SK-N-SH treated with all-trans-retinoic acid at 6 μM for 48 hours (cell line): ENCODE results near the gene WNT7A.

ENCODE experiments used
- ATAC-seq: fragments of 200-7000 bp; cut with Tn5 transposase; 3 replicates; pipeline ENCODE4 v1.9.1; 2020; ENCODE audit warnings: mild to moderate bottlenecking, moderate library complexity
- ARNTL ChIP-seq: fragments of 450-650 bp; formaldehyde crosslinking; IDR thresholded peaks from 2 replicates; pipeline ENCODE4 v1.5.0; 2020; ENCODE audit warnings: low read depth, mild to moderate bottlenecking, moderate library complexity, borderline replicate concordance
- BACH2 ChIP-seq: fragments of 250-450 bp; sonication (Bioruptor Pico); IDR thresholded peaks from 2 replicates; pipeline ENCODE4 v1.9.0; 2021; ENCODE audit warnings: mild to moderate bottlenecking, borderline replicate concordance
- CSDC2 ChIP-seq: fragments of 250-450 bp; sonication (Bioruptor Pico); IDR thresholded peaks from 2 replicates; pipeline ENCODE4 v1.5.0; 2020; ENCODE audit warnings: mild to moderate bottlenecking, moderate library complexity
- ESRRG ChIP-seq: fragments of 250-450 bp; sonication (Bioruptor Pico); IDR thresholded peaks from 2 replicates; pipeline ENCODE4 v1.6.1; 2021; ENCODE audit warnings: mild to moderate bottlenecking
- GLIS3 ChIP-seq: fragments of 250-450 bp; sonication (Bioruptor Pico); IDR thresholded peaks from 2 replicates; pipeline ENCODE4 v1.5.0; 2020; ENCODE audit warnings: mild to moderate bottlenecking, moderate library complexity
- ISL1 ChIP-seq: fragments of 250-450 bp; sonication (Bioruptor Pico); IDR thresholded peaks from 2 replicates; pipeline ENCODE4 v2.1.2; 2022; ENCODE audit warnings: mild to moderate bottlenecking, moderate library complexity
- OSR1 ChIP-seq: fragments of 250-450 bp; sonication (Bioruptor Pico); IDR thresholded peaks from 2 replicates; pipeline ENCODE4 v1.8.0; 2022; ENCODE audit warnings: moderate library complexity, mild to moderate bottlenecking, inconsistent platforms
- PPARA ChIP-seq: fragments of 250-450 bp; sonication (Bioruptor Pico); IDR thresholded peaks from 2 replicates; pipeline ENCODE4 v1.5.0; 2020; ENCODE audit warnings: mild to moderate bottlenecking, borderline replicate concordance
- SNAI2 ChIP-seq: fragments of 250-450 bp; sonication (Bioruptor Pico); IDR thresholded peaks from 2 replicates; pipeline ENCODE4 v1.5.0; 2020; ENCODE audit warnings: mild to moderate bottlenecking, moderate library complexity
- TCF4 ChIP-seq: fragments of 250-450 bp; sonication (Bioruptor Pico); IDR thresholded peaks from 2 replicates; pipeline ENCODE4 v1.8.0; 2021; ENCODE audit warnings: mild to moderate bottlenecking, moderate library complexity, borderline replicate concordance
- TOX ChIP-seq: fragments of 250-450 bp; sonication (Bioruptor Pico); IDR thresholded peaks from 2 replicates; pipeline ENCODE4 v1.8.0; 2021; ENCODE audit warnings: mild to moderate bottlenecking, moderate library complexity, borderline replicate concordance
- ZC3H10 ChIP-seq: fragments of 250-450 bp; sonication (Bioruptor Pico); IDR thresholded peaks from 2 replicates; pipeline ENCODE4 v1.5.1; 2021; ENCODE audit warnings: mild to moderate bottlenecking, moderate library complexity
- ZFP3 ChIP-seq: fragments of 250-450 bp; sonication (Bioruptor Pico); IDR thresholded peaks from 2 replicates; pipeline ENCODE4 v1.5.0; 2020; ENCODE audit warnings: mild to moderate bottlenecking, moderate library complexity
- ZFP30 ChIP-seq: fragments of 450-650 bp; formaldehyde crosslinking; IDR thresholded peaks from 2 replicates; pipeline ENCODE4 v1.5.0; 2022; ENCODE audit warnings: mild to moderate bottlenecking, moderate library complexity
- ZNF565 ChIP-seq: fragments of 450-650 bp; formaldehyde crosslinking; conservative IDR thresholded peaks from 2 replicates; pipeline ENCODE4 v1.5.0; 2020; ENCODE audit warnings: low read depth, mild to moderate bottlenecking, moderate library complexity
- ZNF70 ChIP-seq: fragments of 450-650 bp; formaldehyde crosslinking; IDR thresholded peaks from 2 replicates; pipeline ENCODE4 v1.5.0; 2020; ENCODE audit warnings: mild to moderate bottlenecking, moderate library complexity
- ZNF8 ChIP-seq: fragments of 450-650 bp; formaldehyde crosslinking; IDR thresholded peaks from 2 replicates; pipeline ENCODE4 v1.5.0; 2020; ENCODE audit warnings: mild to moderate bottlenecking, moderate library complexity
- TF ChIP-seq, protein P1 (sequence below): fragments of 250-450 bp; sonication (Bioruptor Pico); IDR thresholded peaks from 2 replicates; pipeline ENCODE4 v1.5.1; 2020; ENCODE audit warnings: low read depth, mild to moderate bottlenecking, moderate library complexity
- TF ChIP-seq, protein P2 (sequence below): fragments of 250-450 bp; sonication (Bioruptor Pico); IDR thresholded peaks from 2 replicates; pipeline ENCODE4 v1.8.0; 2021; ENCODE audit warnings: low read depth, mild to moderate bottlenecking, moderate library complexity, borderline replicate concordance
- TF ChIP-seq, protein P3 (sequence below): fragments of 250-450 bp; sonication (Bioruptor Pico); IDR thresholded peaks from 2 replicates; pipeline ENCODE4 v1.5.0; 2020; ENCODE audit warnings: mild to moderate bottlenecking, moderate library complexity
- TF ChIP-seq, protein P4 (sequence below): fragments of 250-450 bp; sonication (Bioruptor Pico); IDR thresholded peaks from 2 replicates; pipeline ENCODE4 v1.5.1; 2021; ENCODE audit warnings: mild to moderate bottlenecking, moderate library complexity

WNT7A gene

DNA sequence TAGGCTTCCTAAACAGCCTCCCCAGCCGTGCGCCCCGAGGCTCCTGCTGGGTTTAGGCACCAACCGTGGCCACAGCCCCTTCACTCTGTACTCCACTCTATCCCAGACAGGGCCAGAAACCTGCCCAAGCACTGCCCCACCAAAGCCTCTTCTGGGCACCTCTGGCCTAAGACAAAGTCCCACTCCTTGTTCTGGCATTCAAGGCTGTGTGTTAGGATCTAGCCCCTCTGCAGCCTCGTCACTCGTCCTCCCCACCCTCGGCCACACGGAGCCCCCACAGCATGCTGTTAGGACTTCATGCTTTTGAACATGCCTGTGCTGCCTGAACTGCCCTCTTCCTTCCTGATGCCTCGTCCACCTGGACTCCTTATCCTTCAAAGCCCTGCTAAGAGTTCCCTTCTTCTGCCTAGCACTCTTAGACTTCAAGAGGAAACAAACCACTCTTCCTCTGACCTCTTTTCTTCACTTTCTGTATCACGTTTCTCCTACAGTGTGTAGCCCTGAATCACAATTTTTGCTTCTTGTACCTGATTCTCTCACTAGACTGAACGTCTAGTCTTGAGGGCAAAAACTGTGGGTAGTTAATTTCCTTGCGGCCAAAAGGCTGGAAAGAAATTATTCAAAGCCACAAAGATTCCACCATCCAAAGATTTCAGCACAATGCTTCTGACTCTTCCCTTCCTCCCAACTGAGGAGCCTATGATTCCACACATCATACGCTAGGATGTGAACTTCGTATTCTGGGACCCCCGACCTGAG is 28.6 kb downstream of the WNT7A start:
- no peak for ATAC-seq
- TF ChIP-seq ZC3H10 (no peak), OSR1 (no peak), ZNF8 (no peak), CSDC2 (no peak), ZNF70 (CRISPR knock-in tag) (no peak), SNAI2 (CRISPR knock-in tag) (no peak), TCF4 (CRISPR knock-in tag) (no peak), PPARA (no peak), BACH2 (CRISPR knock-in tag) (no peak)
- TF ChIP-seq, protein P1, sequence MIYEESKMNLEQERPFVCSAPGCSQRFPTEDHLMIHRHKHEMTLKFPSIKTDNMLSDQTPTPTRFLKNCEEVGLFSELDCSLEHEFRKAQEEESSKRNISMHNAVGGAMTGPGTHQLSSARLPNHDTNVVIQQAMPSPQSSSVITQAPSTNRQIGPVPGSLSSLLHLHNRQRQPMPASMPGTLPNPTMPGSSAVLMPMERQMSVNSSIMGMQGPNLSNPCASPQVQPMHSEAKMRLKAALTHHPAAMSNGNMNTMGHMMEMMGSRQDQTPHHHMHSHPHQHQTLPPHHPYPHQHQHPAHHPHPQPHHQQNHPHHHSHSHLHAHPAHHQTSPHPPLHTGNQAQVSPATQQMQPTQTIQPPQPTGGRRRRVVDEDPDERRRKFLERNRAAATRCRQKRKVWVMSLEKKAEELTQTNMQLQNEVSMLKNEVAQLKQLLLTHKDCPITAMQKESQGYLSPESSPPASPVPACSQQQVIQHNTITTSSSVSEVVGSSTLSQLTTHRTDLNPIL: no peak
- TF ChIP-seq, protein P2, sequence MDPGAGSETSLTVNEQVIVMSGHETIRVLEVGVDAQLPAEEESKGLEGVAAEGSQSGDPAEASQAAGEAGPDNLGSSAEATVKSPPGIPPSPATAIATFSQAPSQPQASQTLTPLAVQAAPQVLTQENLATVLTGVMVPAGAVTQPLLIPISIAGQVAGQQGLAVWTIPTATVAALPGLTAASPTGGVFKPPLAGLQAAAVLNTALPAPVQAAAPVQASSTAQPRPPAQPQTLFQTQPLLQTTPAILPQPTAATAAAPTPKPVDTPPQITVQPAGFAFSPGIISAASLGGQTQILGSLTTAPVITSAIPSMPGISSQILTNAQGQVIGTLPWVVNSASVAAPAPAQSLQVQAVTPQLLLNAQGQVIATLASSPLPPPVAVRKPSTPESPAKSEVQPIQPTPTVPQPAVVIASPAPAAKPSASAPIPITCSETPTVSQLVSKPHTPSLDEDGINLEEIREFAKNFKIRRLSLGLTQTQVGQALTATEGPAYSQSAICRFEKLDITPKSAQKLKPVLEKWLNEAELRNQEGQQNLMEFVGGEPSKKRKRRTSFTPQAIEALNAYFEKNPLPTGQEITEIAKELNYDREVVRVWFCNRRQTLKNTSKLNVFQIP (CRISPR knock-in tag): no peak
- TF ChIP-seq, all 23 proteins: peak for 0

DNA sequence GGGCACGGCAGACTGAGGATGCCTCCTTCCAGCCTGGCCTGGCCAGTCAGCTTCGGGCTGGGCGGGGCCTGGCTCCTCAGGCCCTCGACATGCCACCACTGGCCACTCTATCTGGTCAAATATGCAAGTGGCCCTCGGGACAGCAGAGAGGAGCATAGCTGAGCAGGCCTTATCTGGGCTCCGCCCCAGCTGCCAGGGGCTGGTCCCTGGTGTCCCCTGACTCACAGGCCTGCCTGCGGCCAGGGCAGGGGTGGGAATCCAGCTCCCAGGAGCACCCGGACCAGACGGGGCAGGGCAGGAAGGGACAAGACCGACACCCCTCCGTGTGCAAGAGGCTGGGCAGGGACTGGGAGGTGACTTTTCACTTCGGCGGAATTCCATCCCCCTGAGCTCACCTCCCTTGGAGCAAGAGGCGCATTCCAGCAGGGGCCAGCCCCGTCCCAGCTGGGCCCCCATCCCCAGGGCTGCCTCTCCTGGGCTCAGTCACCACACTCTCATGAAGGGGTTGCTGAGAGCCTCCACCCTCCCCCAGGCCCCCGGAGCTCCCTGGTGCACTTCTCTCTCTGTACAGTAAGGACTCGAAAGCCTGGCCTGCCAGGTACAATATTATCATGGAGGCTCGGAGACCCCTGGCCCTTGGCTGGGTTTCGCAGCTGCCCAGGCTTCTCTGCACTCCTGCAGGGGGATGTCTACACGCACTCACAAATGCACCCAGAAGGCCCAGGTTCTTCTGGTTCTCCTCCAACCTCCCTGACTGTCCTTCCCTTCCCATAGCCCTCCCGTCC is 29.5 kb downstream of the WNT7A start:
- no peak for TF ChIP-seq ZNF70 (CRISPR knock-in tag)
- no peak for TF ChIP-seq TCF4 (CRISPR knock-in tag)
- no peak for TF ChIP-seq GLIS3 (CRISPR knock-in tag)
- TF ChIP-seq, protein P2 (CRISPR knock-in tag): no peak
- TF ChIP-seq BACH2 (CRISPR knock-in tag): no peak
- TF ChIP-seq ZC3H10: no peak
- TF ChIP-seq, protein P3, sequence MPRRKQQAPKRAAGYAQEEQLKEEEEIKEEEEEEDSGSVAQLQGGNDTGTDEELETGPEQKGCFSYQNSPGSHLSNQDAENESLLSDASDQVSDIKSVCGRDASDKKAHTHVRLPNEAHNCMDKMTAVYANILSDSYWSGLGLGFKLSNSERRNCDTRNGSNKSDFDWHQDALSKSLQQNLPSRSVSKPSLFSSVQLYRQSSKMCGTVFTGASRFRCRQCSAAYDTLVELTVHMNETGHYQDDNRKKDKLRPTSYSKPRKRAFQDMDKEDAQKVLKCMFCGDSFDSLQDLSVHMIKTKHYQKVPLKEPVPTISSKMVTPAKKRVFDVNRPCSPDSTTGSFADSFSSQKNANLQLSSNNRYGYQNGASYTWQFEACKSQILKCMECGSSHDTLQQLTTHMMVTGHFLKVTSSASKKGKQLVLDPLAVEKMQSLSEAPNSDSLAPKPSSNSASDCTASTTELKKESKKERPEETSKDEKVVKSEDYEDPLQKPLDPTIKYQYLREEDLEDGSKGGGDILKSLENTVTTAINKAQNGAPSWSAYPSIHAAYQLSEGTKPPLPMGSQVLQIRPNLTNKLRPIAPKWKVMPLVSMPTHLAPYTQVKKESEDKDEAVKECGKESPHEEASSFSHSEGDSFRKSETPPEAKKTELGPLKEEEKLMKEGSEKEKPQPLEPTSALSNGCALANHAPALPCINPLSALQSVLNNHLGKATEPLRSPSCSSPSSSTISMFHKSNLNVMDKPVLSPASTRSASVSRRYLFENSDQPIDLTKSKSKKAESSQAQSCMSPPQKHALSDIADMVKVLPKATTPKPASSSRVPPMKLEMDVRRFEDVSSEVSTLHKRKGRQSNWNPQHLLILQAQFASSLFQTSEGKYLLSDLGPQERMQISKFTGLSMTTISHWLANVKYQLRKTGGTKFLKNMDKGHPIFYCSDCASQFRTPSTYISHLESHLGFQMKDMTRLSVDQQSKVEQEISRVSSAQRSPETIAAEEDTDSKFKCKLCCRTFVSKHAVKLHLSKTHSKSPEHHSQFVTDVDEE: no peak
- no peak for TF ChIP-seq TOX (CRISPR knock-in tag)
- ATAC-seq: no peak

DNA sequence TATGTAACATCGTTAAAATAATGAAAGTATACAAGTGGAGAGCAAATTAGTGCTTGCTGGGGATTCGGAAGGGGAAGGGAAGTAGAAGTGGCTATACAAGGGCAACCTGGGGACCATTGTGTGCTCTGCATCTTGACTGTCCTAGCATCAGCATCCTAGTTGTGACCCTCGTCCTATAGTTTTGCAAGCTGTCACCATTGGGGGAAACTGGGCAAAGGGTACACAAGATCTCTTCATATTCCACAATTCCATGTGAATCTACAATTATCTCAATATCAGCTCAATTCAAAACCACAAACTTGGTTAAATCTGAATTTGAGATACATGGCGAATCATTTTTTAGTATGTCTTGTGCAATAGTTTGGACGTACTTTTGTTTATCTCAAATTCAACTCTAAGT is 30.9 kb downstream of the WNT7A start:
- no peak for ATAC-seq
- TF ChIP-seq SNAI2 (CRISPR knock-in tag): no peak

DNA sequence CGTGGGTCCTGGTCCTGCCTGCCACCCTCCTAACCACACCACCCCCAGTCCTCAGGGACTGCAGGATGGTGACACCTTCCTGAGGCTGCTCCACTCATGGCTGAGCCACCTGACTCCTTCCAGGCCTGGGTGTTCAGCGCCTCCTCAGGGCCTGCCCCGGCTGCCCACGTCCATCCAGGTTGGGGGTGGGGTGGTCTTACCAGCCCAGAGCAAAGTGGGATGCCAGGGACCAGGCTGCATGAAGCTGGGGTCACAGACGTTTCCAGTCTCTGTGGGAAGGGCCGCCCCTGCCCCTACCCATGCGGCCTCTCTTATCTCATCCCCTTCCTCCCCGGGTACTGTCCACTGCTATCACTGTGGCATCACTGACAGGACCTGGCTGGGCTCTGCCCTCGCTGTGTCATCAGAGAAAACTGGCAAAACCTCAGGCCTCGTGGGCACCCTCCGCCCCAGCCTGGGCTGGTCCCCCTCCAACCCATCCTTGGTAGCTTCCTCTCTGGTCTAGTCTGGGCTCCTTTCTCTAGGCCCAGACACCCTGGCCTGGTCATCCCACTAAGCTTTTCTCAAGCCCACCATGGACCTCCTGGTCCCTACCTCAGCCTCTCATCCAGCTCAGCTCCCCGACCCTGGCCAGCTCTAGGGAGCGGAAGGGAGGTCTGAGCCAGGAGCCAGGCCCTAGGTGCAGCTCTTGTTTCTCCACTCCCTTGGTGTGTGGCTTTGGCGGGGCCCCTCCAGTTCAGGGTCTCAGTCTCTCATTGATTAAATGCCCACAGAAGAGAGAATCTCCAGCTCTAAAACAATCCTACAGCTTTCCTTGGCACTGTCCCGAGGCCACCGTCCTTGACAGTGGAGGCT is 32.9 kb downstream of the WNT7A start:
- no peak for ATAC-seq
- TF ChIP-seq TCF4 (CRISPR knock-in tag) (no peak), OSR1 (no peak), ISL1 (CRISPR knock-in tag) (no peak), ZC3H10 (no peak), CSDC2 (no peak), ESRRG (CRISPR knock-in tag) (no peak), ARNTL (CRISPR knock-in tag) (no peak), ZFP3 (no peak), ZFP30 (CRISPR knock-in tag) (no peak), SNAI2 (CRISPR knock-in tag) (no peak), ZNF565 (CRISPR knock-in tag) (no peak), BACH2 (CRISPR knock-in tag) (no peak), ZNF70 (CRISPR knock-in tag) (no peak)
- TF ChIP-seq, protein P4, sequence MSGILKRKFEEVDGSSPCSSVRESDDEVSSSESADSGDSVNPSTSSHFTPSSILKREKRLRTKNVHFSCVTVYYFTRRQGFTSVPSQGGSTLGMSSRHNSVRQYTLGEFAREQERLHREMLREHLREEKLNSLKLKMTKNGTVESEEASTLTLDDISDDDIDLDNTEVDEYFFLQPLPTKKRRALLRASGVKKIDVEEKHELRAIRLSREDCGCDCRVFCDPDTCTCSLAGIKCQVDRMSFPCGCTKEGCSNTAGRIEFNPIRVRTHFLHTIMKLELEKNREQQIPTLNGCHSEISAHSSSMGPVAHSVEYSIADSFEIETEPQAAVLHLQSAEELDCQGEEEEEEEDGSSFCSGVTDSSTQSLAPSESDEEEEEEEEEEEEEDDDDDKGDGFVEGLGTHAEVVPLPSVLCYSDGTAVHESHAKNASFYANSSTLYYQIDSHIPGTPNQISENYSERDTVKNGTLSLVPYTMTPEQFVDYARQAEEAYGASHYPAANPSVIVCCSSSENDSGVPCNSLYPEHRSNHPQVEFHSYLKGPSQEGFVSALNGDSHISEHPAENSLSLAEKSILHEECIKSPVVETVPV (CRISPR knock-in tag): no peak
- TF ChIP-seq, protein P3: no peak
